ENCODE data around the gene DAZAP1. TPM values are rescaled to one million over a fixed set of nuclear protein-coding genes. Genes with fewer than 3 reads are reported as not detected.

DAZAP1 gene
- total RNA-seq, 2 experiments from 2014 or later: 128 to 133 TPM

GRCh38 chr19:1399745-1400144 lies 7.6 kb upstream of the DAZAP1 start:
- no peaks in the 10 kb centered on the region for H3K27me3 Mint-ChIP-seq
- Histone ChIP-seq H3K36me3 (ENCODE audit: insufficient read depth, low read length) (peaks cover 2% of the 10 kb centered on the region), H3K9me3 (ENCODE audit: control insufficient read depth in 1 of 2, insufficient read depth in 1 of 2, low read length in 2 of 2) (no peaks in the 10 kb centered on the region), H3K27ac (ENCODE audit: low read depth in 1 of 2, low read length in 2 of 2) (no peak overlapping the region), H3K4me1 (ENCODE audit: insufficient read depth, low read length) (peaks cover 39% of the 10 kb centered on the region), H3K27me3 (ENCODE audit: control insufficient read depth in 1 of 2, insufficient read depth in 2 of 2, low read length in 2 of 2) (peaks cover 0 to 11% of the 10 kb centered on the region in 2 experiments), H3K4me3 (ENCODE audit: low read length) (no peak overlapping the region)
- H3K27ac Mint-ChIP-seq: no peak overlapping the region
- CTCF ChIA-PET: no interaction called here
- TF ChIP-seq CTCF (IDR thresholded peaks at IDR 0.05): no peak
- peaks cover 6% of the 10 kb centered on the region for H3K4me1 Mint-ChIP-seq (ENCODE audit: low read depth)
- ATAC-seq (ENCODE audit: poor library complexity) (no peak), DNase-seq (no peak)
- H3K9me3 Mint-ChIP-seq: no peaks in the 10 kb centered on the region
- no peak overlapping the region for H3K4me3 Mint-ChIP-seq
- no peaks in the 10 kb centered on the region for H3K36me3 Mint-ChIP-seq (ENCODE audit: low read depth)
- POLR2A ChIA-PET: no interaction called here
- intact Hi-C loops (cut with DNase I, micrococcal nuclease): loop anchor here (10.0 kb wide), 3 partner anchors 125 to 865 kb away; partner anchors contain the start of genes FAM174C (in 1 of the 2) and TCF3 (in 1 of the 2)

- Mint-ChIP-seq H3K27ac (no peak overlapping the region), H3K4me3 (peak overlapping the region; percentile 74), H3K4me1 (ENCODE audit: low read depth) (peaks cover 6% of the 10 kb centered on the region), H3K36me3 (ENCODE audit: low read depth) (no peaks in the 10 kb centered on the region), H3K27me3 (no peaks in the 10 kb centered on the region), H3K9me3 (no peaks in the 10 kb centered on the region)
- Histone ChIP-seq H3K27ac (ENCODE audit: low read depth in 1 of 2, low read length in 2 of 2) (no peak overlapping the region), H3K4me3 (ENCODE audit: low read length) (peak overlapping the region; percentile 52), H3K36me3 (ENCODE audit: insufficient read depth, low read length) (no peaks in the 10 kb centered on the region), H3K9me3 (ENCODE audit: control insufficient read depth in 1 of 2, insufficient read depth in 1 of 2, low read length in 2 of 2) (no peaks in the 10 kb centered on the region), H3K4me1 (ENCODE audit: insufficient read depth, low read length) (peaks cover 39% of the 10 kb centered on the region), H3K27me3 (ENCODE audit: control insufficient read depth in 1 of 2, insufficient read depth in 2 of 2, low read length in 2 of 2) (peaks cover 0 to 11% of the 10 kb centered on the region in 2 experiments)
- no peak for TF ChIP-seq CTCF (IDR thresholded peaks at IDR 0.05)
- DNase-seq (no peak), ATAC-seq (ENCODE audit: poor library complexity) (peak; percentile 39)
- ChIA-PET POLR2A (no interaction called here), CTCF (no interaction called here)
- intact Hi-C loops (cut with DNase I, micrococcal nuclease): loop anchor here (1.0 to 10.0 kb wide), 4 partner anchors 47 to 864 kb away; partner anchors contain the start of genes FAM174C (in 1 of the 2) and TCF3 (in 1 of the 2)
These were observed 6.9 kb upstream of the DAZAP1 start for GRCh38 chr19:1400281-1401137.

- H3K4me1 Mint-ChIP-seq (ENCODE audit: low read depth): peaks cover 7% of the 10 kb centered on the region
- H3K27ac ChIP-seq (ENCODE audit: low read depth in 1 of 2, low read length in 2 of 2): no peak within 1 kb of the TSS
These were observed 6.1 kb upstream of the DAZAP1 start, which contains the start of gene GAMT for GRCh38 chr19:1401138-1401888. Gene GAMT, minus strand, starts transcription at chr19:1401542. Its CDS starts 66 bp downstream, at chr19:1401476.

More at GRCh38 chr19:1401138-1401888, 6.1 kb upstream of the DAZAP1 start, which contains the start of gene GAMT:
- peak; percentile 63 for TF ChIP-seq CTCF (IDR thresholded peaks at IDR 0.05)
- Histone ChIP-seq H3K27me3 (ENCODE audit: control insufficient read depth in 1 of 2, insufficient read depth in 2 of 2, low read length in 2 of 2) (peaks cover 0 to 11% of the 10 kb centered on the region in 2 experiments), H3K4me1 (ENCODE audit: insufficient read depth, low read length) (peaks cover 39% of the 10 kb centered on the region), H3K4me3 (ENCODE audit: low read length) (peak within 1 kb of the TSS; percentile 52), H3K36me3 (ENCODE audit: insufficient read depth, low read length) (no peaks in the 10 kb centered on the region), H3K9me3 (ENCODE audit: control insufficient read depth in 1 of 2, insufficient read depth in 1 of 2, low read length in 2 of 2) (no peaks in the 10 kb centered on the region)
- no peaks in the 10 kb centered on the region for H3K9me3 Mint-ChIP-seq
- H3K4me3 Mint-ChIP-seq: peak within 1 kb of the TSS; percentile 87
- ATAC-seq (ENCODE audit: poor library complexity) (peak; percentile 86), DNase-seq (peak in 13 of 14 experiments; percentile 20 to 82 (median 60))
- CTCF ChIA-PET: no interaction called here
- intact Hi-C loops (cut with DNase I, micrococcal nuclease): loop anchor here (1.0 to 10.0 kb wide), 4 partner anchors 48 to 863 kb away; partner anchors contain the start of genes FAM174C (in 1 of the 2) and TCF3 (in 1 of the 2)
- H3K36me3 Mint-ChIP-seq (ENCODE audit: low read depth): no peaks in the 10 kb centered on the region
- H3K27me3 Mint-ChIP-seq: no peaks in the 10 kb centered on the region
- POLR2A ChIA-PET: interaction anchor here (1.5 kb wide), 1 partner anchor 126 kb away, joined by 5 read pairs; the partner anchor contains the start of gene FAM174C
- no peak within 1 kb of the TSS for H3K27ac Mint-ChIP-seq

All from CD4-positive, alpha-beta T cell (primary cell).